Stomach (tissue), 4 donors: Measurements from ENCODE around the gene S100A9.

Experiments
- POLR2A ChIP-seq, 4 donors: fragments of 450-650 bp; IDR thresholded peaks; one replicate each; pipeline ENCODE4 v1.6.1; 2016; ENCODE audit warnings: antibody characterized with exemption in 4 of 4, control low read depth in 2 of 4, mild to moderate bottlenecking in 1 of 4, moderate library complexity in 1 of 4
- TF ChIP-seq, protein P1 (sequence below), 7 experiments: fragments of 450-650 bp in 4 of 7; fragments of 200-600 bp in 3 of 7; sonication (generic) in 3 of 7; IDR thresholded peaks; one replicate each; pipeline ENCODE4 v1.5.1; 2016 to 2019; ENCODE audit warnings: antibody characterized with exemption in 7 of 7, control low read depth in 2 of 7, mild to moderate bottlenecking in 1 of 7

GRCh38 chr1:153357853-153358690, at the start of gene S100A9:
- TF ChIP-seq, protein P1, sequence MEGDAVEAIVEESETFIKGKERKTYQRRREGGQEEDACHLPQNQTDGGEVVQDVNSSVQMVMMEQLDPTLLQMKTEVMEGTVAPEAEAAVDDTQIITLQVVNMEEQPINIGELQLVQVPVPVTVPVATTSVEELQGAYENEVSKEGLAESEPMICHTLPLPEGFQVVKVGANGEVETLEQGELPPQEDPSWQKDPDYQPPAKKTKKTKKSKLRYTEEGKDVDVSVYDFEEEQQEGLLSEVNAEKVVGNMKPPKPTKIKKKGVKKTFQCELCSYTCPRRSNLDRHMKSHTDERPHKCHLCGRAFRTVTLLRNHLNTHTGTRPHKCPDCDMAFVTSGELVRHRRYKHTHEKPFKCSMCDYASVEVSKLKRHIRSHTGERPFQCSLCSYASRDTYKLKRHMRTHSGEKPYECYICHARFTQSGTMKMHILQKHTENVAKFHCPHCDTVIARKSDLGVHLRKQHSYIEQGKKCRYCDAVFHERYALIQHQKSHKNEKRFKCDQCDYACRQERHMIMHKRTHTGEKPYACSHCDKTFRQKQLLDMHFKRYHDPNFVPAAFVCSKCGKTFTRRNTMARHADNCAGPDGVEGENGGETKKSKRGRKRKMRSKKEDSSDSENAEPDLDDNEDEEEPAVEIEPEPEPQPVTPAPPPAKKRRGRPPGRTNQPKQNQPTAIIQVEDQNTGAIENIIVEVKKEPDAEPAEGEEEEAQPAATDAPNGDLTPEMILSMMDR (IDR thresholded peaks at IDR 0.05), result no peak
- no peak for TF ChIP-seq POLR2A (IDR thresholded peaks at IDR 0.05)
